ENCODE data around the gene GCFC2. TPM values are rescaled to one million over a fixed set of nuclear protein-coding genes. Genes with fewer than 3 reads are reported as not detected.

Gene GCFC2
- total and polyA plus RNA-seq, 2 of the 13 experiments (the other 11 are each of a cell fraction or from before 2014, with no cell fraction given) = 26.8 to 49.0 TPM

- TF ChIP-seq ARID2 (CRISPR knock-in tag; IDR thresholded peaks at IDR 0.05; ENCODE audit: borderline replicate concordance) (no peak), THAP8 (CRISPR knock-in tag; IDR thresholded peaks at IDR 0.05; ENCODE audit: borderline replicate concordance) (no peak), KDM1A (CRISPR knock-in tag; IDR thresholded peaks at IDR 0.05) (no peak), ZNF101 (CRISPR knock-in tag; IDR thresholded peaks at IDR 0.05; ENCODE audit: borderline replicate concordance, low read depth) (no peak), ZNF382 (CRISPR knock-in tag; IDR thresholded peaks at IDR 0.05; ENCODE audit: borderline replicate concordance) (no peak), REXO4 (CRISPR knock-in tag; IDR thresholded peaks at IDR 0.05; ENCODE audit: borderline replicate concordance) (no peak)
These were observed 7.0 kb downstream of the GCFC2 start (continued) for GRCh38 chr2:75703589-75704287.

DNA sequence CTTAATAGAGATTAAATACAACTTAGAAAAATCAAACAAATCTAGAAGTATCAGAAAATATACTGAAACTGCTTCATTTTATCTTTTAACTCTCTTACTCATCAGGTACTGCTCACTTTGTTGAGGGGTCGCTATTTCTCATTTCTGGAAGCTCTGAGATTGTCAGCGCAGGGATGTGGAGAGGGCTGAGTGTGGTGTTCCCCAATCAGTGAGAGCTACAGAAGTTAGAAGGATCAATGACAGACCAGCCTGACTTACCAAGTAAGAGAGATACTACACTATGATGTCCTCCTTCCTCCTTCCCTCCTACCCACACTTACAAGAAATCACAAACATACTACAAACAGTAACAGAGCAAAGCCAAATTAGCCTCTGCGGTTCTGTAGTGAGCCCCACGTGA is 8.1 kb downstream of the GCFC2 start:
- Histone ChIP-seq H3K4me3 (replicated peaks in 1 of 3; ENCODE audit: insufficient read depth in 1 of 3, low read depth in 2 of 3, low read length in 3 of 3) (no peak overlapping the region), H3K27ac (ENCODE audit: extremely low read length, insufficient read depth, low read length) (no peak overlapping the region), H3K27me3 (ENCODE audit: control insufficient read depth in 1 of 2, insufficient read depth in 2 of 2, low read length in 2 of 2) (no peaks in the 10 kb centered on the region), H3K9me3 (ENCODE audit: low read length) (peaks cover 4% of the 10 kb centered on the region; the same call in 1 of the 2 replicates), H3K4me1 (ENCODE audit: insufficient read depth, low read length) (0 out of 2 replicates have a peak, but pooled peaks cover 4% of the 10 kb centered on the region), H2AFZ (ENCODE audit: low read length) (no peak overlapping the region), H3K79me2 (ENCODE audit: insufficient read depth, low read length) (peaks cover 8% of the 10 kb centered on the region), H4K20me1 (ENCODE audit: insufficient read depth, low read length) (no peaks in the 10 kb centered on the region), H3K36me3 (replicated peaks in 1 of 2; ENCODE audit: control insufficient read depth in 1 of 2, insufficient read depth in 2 of 2, low read length in 2 of 2) (peaks cover 18 to 73% of the 10 kb centered on the region in 2 experiments), H3K4me2 (ENCODE audit: low read depth, low read length) (no peak overlapping the region), H3K9ac (ENCODE audit: insufficient read depth, low read depth, low read length) (no peak overlapping the region)
- 98% methylated on average over 4 of the region's 4 CpGs for WGBS (ENCODE audit: low lambda C conversion rate)
- POLR2A ChIA-PET = no interaction called here
- intact Hi-C loops (cut with micrococcal nuclease; ENCODE audit: unreplicated experiment) = no loop called here
- ATAC-seq (no peak), DNase-seq (ENCODE audit: low spot score) (no peak), FAIRE-seq (no peak)
- BruUV-seq (replicated peaks) = no TSS peak
- in situ Hi-C loops (cut with HindIII; ENCODE audit: extremely low pct_ligation_motif_present, low pct_unique_long_range_greater_than_20kb) = no loop called here
- CTCF ChIA-PET (ENCODE audit: low intra/inter-chr PET ratio, low total read pairs) = no interaction called here
- TF ChIP-seq TGIF2 (CRISPR knock-in tag; IDR thresholded peaks at IDR 0.05) (no peak), PRMT3 (CRISPR knock-in tag; IDR thresholded peaks at IDR 0.05; ENCODE audit: borderline replicate concordance, low read depth) (no peak), RORA (CRISPR knock-in tag; IDR thresholded peaks at IDR 0.05) (no peak), MIER2 (CRISPR knock-in tag; IDR thresholded peaks at IDR 0.05) (no peak), HES4 (CRISPR knock-in tag; IDR thresholded peaks at IDR 0.05; ENCODE audit: borderline replicate concordance) (no peak), ZNF577 (CRISPR knock-in tag; IDR thresholded peaks at IDR 0.05; ENCODE audit: borderline replicate concordance, low read depth) (no peak), ZFP37 (CRISPR knock-in tag; IDR thresholded peaks at IDR 0.05; ENCODE audit: borderline replicate concordance) (no peak), SOX6 (IDR thresholded peaks at IDR 0.05) (no peak), SOX6 (CRISPR knock-in tag; IDR thresholded peaks at IDR 0.05) (no peak), ZNF432 (CRISPR knock-in tag; IDR thresholded peaks at IDR 0.05; ENCODE audit: borderline replicate concordance) (no peak), ZNF737 (CRISPR knock-in tag; IDR thresholded peaks at IDR 0.05; ENCODE audit: borderline replicate concordance) (no peak)
- TF ChIP-seq, protein P1, sequence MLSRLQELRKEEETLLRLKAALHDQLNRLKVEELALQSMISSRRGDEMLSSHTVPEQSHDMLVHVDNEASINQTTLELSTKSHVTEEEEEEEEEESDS (CRISPR knock-in tag; IDR thresholded peaks at IDR 0.05; ENCODE audit: borderline replicate concordance) = no peak
- TF ChIP-seq, protein P2, sequence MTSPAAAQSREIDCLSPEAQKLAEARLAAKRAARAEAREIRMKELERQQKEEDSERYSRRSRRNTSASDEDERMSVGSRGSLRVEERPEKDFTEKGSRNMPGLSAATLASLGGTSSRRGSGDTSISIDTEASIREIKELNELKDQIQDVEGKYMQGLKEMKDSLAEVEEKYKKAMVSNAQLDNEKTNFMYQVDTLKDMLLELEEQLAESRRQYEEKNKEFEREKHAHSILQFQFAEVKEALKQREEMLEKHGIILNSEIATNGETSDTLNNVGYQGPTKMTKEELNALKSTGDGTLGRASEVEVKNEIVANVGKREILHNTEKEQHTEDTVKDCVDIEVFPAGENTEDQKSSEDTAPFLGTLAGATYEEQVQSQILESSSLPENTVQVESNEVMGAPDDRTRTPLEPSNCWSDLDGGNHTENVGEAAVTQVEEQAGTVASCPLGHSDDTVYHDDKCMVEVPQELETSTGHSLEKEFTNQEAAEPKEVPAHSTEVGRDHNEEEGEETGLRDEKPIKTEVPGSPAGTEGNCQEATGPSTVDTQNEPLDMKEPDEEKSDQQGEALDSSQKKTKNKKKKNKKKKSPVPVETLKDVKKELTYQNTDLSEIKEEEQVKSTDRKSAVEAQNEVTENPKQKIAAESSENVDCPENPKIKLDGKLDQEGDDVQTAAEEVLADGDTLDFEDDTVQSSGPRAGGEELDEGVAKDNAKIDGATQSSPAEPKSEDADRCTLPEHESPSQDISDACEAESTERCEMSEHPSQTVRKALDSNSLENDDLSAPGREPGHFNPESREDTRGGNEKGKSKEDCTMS (CRISPR knock-in tag; conservative IDR thresholded peaks at IDR 0.05) = no peak
- TF ChIP-seq, protein P3, sequence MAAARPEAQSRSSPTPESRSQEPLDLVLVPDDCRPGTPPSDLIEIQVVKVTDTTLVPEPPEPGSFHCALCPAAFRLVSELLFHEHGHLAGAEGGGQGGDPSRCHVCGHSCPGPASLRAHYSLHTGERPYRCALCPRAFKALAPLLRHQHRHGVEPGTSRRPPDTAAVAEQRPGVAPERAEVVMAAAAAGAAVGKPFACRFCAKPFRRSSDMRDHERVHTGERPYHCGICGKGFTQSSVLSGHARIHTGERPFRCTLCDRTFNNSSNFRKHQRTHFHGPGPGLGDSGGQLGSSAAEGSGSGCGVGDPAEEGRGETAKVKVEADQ (CRISPR knock-in tag; IDR thresholded peaks at IDR 0.05; ENCODE audit: borderline replicate concordance) = no peak
